Measurements from ENCODE around the gene SDCCAG8. TPM values are rescaled to one million over a fixed set of nuclear protein-coding genes. Genes with fewer than 3 reads are reported as not detected.

SDCCAG8 gene
- total RNA-seq, 1 experiment from 2014 or later = 10.0 TPM

GRCh38 chr1:243312952-243313634 lies 57.3 kb downstream of the SDCCAG8 start:
- Histone ChIP-seq H4K91ac (ENCODE audit: insufficient read length, low read depth, low read length) (no peak overlapping the region), H2BK20ac (ENCODE audit: low read depth, low read length, poor library complexity, severe bottlenecking) (no peak overlapping the region), H3K4me1 (ENCODE audit: insufficient read depth, low read length) (no peaks in the 10 kb centered on the region), H3K9me3 (ENCODE audit: control insufficient read depth, low read depth, low read length) (no peaks in the 10 kb centered on the region), H3K27ac (ENCODE audit: insufficient read length, low read depth, low read length) (no peak overlapping the region), H3K79me2 (ENCODE audit: insufficient read depth, low read length) (no peaks in the 10 kb centered on the region), H3T11ph (ENCODE audit: low read length) (no peak overlapping the region), H2BK15ac (ENCODE audit: low read depth, low read length) (no peak overlapping the region), H2AK5ac (ENCODE audit: insufficient read length, low read length) (no peak overlapping the region), H3K23ac (ENCODE audit: insufficient read length, low read depth, low read length) (no peak overlapping the region), H2BK12ac (ENCODE audit: insufficient read length, low read depth, low read length) (no peak overlapping the region), H4K5ac (ENCODE audit: insufficient read length, low read depth, low read length) (no peak overlapping the region), H3K4ac (ENCODE audit: low read depth, low read length) (no peak overlapping the region), H3K9ac (ENCODE audit: extremely low read depth, insufficient read length, low read length) (no peak overlapping the region), H2AFZ (ENCODE audit: low read length) (no peak overlapping the region), H2BK5ac (ENCODE audit: insufficient read length, low read length) (no peak overlapping the region), H3K14ac (ENCODE audit: insufficient read depth, low read length) (no peak overlapping the region), H3K18ac (ENCODE audit: insufficient read length, low read depth, low read length) (no peak overlapping the region), H3K23me2 (ENCODE audit: insufficient read length, low read depth, low read length, poor library complexity, severe bottlenecking) (no peaks in the 10 kb centered on the region), H2BK120ac (ENCODE audit: low read depth, low read length, poor library complexity, severe bottlenecking) (no peak overlapping the region), H4K8ac (replicated peaks; ENCODE audit: insufficient read length, low read depth, low read length) (no peak overlapping the region), H3K4me2 (ENCODE audit: insufficient read depth, insufficient read length, low read length) (no peak overlapping the region), H3K56ac (ENCODE audit: insufficient read length, low read depth, low read length) (no peak overlapping the region), H3K27me3 (ENCODE audit: insufficient read depth, low read length) (no peaks in the 10 kb centered on the region), H4K20me1 (ENCODE audit: control insufficient read depth, insufficient read depth, insufficient read length) (no peaks in the 10 kb centered on the region), H3K79me1 (ENCODE audit: insufficient read depth, low read depth, low read length, poor library complexity, severe bottlenecking) (no peaks in the 10 kb centered on the region)
- Mint-ChIP-seq H3K4me1 (peaks cover 17 to 28% of the 10 kb centered on the region in 2 experiments), H3K4me3 (no peak overlapping the region), H3K36me3 (ENCODE audit: insufficient read depth in 1 of 3, low read depth in 3 of 3) (peaks cover 0 to 4% (median 3%) of the 10 kb centered on the region in 3 experiments; a peak in 4 of 7 replicates), H3K27ac (no peak overlapping the region), H3K9me3 (no peaks in the 10 kb centered on the region), H3K27me3 (ENCODE audit: low read depth) (no peaks in the 10 kb centered on the region)
- WGBS (ENCODE audit: extremely low coverage, insufficient read length, low lambda C conversion rate) = no CpG with 5 or more reads among the region's 5 CpGs
- TF ChIP-seq, protein P1, sequence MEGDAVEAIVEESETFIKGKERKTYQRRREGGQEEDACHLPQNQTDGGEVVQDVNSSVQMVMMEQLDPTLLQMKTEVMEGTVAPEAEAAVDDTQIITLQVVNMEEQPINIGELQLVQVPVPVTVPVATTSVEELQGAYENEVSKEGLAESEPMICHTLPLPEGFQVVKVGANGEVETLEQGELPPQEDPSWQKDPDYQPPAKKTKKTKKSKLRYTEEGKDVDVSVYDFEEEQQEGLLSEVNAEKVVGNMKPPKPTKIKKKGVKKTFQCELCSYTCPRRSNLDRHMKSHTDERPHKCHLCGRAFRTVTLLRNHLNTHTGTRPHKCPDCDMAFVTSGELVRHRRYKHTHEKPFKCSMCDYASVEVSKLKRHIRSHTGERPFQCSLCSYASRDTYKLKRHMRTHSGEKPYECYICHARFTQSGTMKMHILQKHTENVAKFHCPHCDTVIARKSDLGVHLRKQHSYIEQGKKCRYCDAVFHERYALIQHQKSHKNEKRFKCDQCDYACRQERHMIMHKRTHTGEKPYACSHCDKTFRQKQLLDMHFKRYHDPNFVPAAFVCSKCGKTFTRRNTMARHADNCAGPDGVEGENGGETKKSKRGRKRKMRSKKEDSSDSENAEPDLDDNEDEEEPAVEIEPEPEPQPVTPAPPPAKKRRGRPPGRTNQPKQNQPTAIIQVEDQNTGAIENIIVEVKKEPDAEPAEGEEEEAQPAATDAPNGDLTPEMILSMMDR (conservative IDR thresholded peaks at IDR 0.05) = no peak
- no peak for DNase-seq
